Erythroblast (primary cell): ENCODE data around the gene NT5M.

ENCODE experiments used
- GATA1 ChIP-seq: IDR thresholded peaks from 2 replicates; pipeline ENCODE4 v1.6.1; 2011; ENCODE audit warnings: low read depth, mild to moderate bottlenecking, control low read depth, low read length, moderate library complexity
- POLR2A ChIP-seq: IDR thresholded peaks from 2 replicates; pipeline ENCODE4 v1.6.1; 2011; ENCODE audit warnings: mild to moderate bottlenecking, low read length

DNA sequence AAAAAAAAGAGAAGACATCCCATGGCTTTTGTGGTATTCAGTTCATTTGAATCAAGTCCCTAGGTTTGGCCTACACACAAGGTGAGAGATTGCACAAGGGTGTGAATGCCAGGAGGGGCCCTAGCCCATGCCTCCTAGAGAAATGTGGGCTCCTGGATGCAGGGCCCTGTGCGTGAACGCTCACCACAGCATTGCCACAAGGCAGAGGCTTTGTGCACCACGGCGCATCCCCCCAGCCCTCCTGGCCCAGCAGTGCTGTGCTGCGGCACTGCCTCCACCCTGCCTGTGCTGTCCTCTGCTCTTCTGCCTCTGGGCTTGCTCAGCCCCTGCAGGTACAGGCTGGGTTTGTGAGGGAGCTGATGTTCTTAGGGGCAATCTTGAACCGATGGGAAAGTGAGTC, 92.7 kb downstream of the NT5M start:
- TF ChIP-seq POLR2A: no peak
- no peak for TF ChIP-seq GATA1
